K562 (cell line): Measurements from ENCODE around the gene ATXN1. TPM values are rescaled to one million over a fixed set of nuclear protein-coding genes. Genes with fewer than 3 reads are reported as not detected.

Experiments
- ATF7 ChIP-seq: fragments of 450-650 bp; IDR thresholded peaks from 2 replicates; pipeline ENCODE4 v1.7.1; 2014; ENCODE audit warnings: mild to moderate bottlenecking, moderate library complexity
- CAMTA2 ChIP-seq: fragments of 250-450 bp; sonication (Bioruptor Pico); conservative IDR thresholded peaks from 2 replicates; pipeline ENCODE4 v1.5.1; 2022
- CCNT2 ChIP-seq: IDR thresholded peaks from 2 replicates; pipeline ENCODE4 v1.6.1; 2011; ENCODE audit warnings: borderline replicate concordance, low read depth, mild to moderate bottlenecking, moderate library complexity, mixed read lengths, low read length; ENCODE audit not compliant: insufficient read length; ENCODE audit errors: extremely low read depth
- CEBPG ChIP-seq, 3 experiments: fragments of 200-800 bp in 1 of 3; sonication (Bioruptor generic) in 1 of 3; sonication (generic) in 1 of 3; formaldehyde crosslinking in 1 of 3; IDR thresholded peaks in 2 of 3; conservative IDR thresholded peaks in 1 of 3; 2 replicates each; pipeline versions ENCODE4 v1.6.1 to v1.8.0; 2016 to 2022; ENCODE audit warnings: missing compliant biosample characterization in 2 of 3, missing genetic modification characterization in 2 of 3, mild to moderate bottlenecking in 1 of 3, missing genetic modification reagents in 1 of 3
- FOXJ3 ChIP-seq: sonication (generic); formaldehyde crosslinking; IDR thresholded peaks from 2 replicates; pipeline ENCODE4 v1.4.0; 2020; ENCODE audit warnings: mild to moderate bottlenecking, missing genetic modification reagents
- FOXM1 ChIP-seq, 2 experiments: fragments of 450-650 bp in 1 of 2; sonication (generic) in 1 of 2; formaldehyde crosslinking in 1 of 2; IDR thresholded peaks; 2 replicates each; pipeline versions ENCODE4 v1.6.1 to v1.9.0; 2017 to 2022; ENCODE audit warnings: low read depth in 2 of 2, mild to moderate bottlenecking in 2 of 2, missing genetic modification reagents in 1 of 2, moderate library complexity in 1 of 2
- KAT2B ChIP-seq: IDR thresholded peaks from one replicate; pipeline ENCODE4 v1.6.1; 2012; ENCODE audit warnings: low read depth, mild to moderate bottlenecking, control low read depth, inconsistent platforms, low read length, moderate library complexity
- KLF16 ChIP-seq: IDR thresholded peaks from 2 replicates; pipeline ENCODE4 v1.6.1; 2016; ENCODE audit warnings: antibody characterized with exemption
- MAFK ChIP-seq: IDR thresholded peaks from 2 replicates; pipeline ENCODE4 v1.6.1; 2011; ENCODE audit warnings: low read length, improper control_type of control experiment
- MTF1 ChIP-seq: fragments of 250-450 bp; sonication (Bioruptor Pico); IDR thresholded peaks from 2 replicates; pipeline ENCODE4 v1.9.0; 2021; ENCODE audit warnings: moderate library complexity, mild to moderate bottlenecking, inconsistent platforms, borderline replicate concordance
- OTX1 ChIP-seq: fragments of 450-650 bp; formaldehyde crosslinking; IDR thresholded peaks from 2 replicates; pipeline ENCODE4 v1.4.0; 2022; ENCODE audit warnings: mild to moderate bottlenecking
- PRMT5 ChIP-seq: sonication (generic); formaldehyde crosslinking; IDR thresholded peaks from 2 replicates; pipeline ENCODE4 v1.5.0; 2020; ENCODE audit warnings: missing genetic modification reagents
- RAD21 ChIP-seq, 2 experiments: fragments of 250-450 bp in 1 of 2; fragments of 450-650 bp in 1 of 2; sonication (Bioruptor Pico) in 1 of 2; formaldehyde crosslinking in 1 of 2; IDR thresholded peaks in 1 of 2; conservative IDR thresholded peaks in 1 of 2; 2 replicates each; pipeline versions ENCODE4 v1.4.0 to v1.8.0; 2020 to 2022; ENCODE audit warnings: mild to moderate bottlenecking in 2 of 2, moderate library complexity in 1 of 2
- SNIP1 ChIP-seq: fragments of 450-650 bp; IDR thresholded peaks from 2 replicates; pipeline ENCODE4 v1.7.1; 2017; ENCODE audit warnings: low read depth, mild to moderate bottlenecking
- SREBF2 ChIP-seq: sonication (generic); formaldehyde crosslinking; IDR thresholded peaks from 2 replicates; pipeline ENCODE4 v1.4.0; 2020; ENCODE audit warnings: mild to moderate bottlenecking, missing genetic modification reagents
- STAT5B ChIP-seq: fragments of 250-450 bp; sonication (Bioruptor Pico); IDR thresholded peaks from 2 replicates; pipeline ENCODE4 v1.8.0; 2021; ENCODE audit warnings: mild to moderate bottlenecking, inconsistent platforms
- U2AF2 ChIP-seq: fragments of 200-400 bp; formaldehyde crosslinking; optimal IDR thresholded peaks from 2 replicates; pipeline ENCODE3; 2017; ENCODE audit warnings: low read depth, mild to moderate bottlenecking, low read length
- ZKSCAN1 ChIP-seq: fragments of 150-350 bp; IDR thresholded peaks from 2 replicates; pipeline ENCODE4 v1.6.1; 2016; ENCODE audit warnings: low read depth, low read length
- ZNF347 ChIP-seq: fragments of 450-650 bp; formaldehyde crosslinking; IDR thresholded peaks from 2 replicates; pipeline ENCODE4 v1.4.0; 2020; ENCODE audit warnings: low read depth, mild to moderate bottlenecking, moderate library complexity
- polyA plus RNA-seq, 8 experiments: library from polyadenylated mRNA; depleted of rRNA in 4 of 8; stranded (reverse) in 5 of 8; unstranded in 3 of 8; fragments of >200 nt; fragmentation: Nextera tagmentation in 2 of 8; fragmentation: Illumina TruSeq in 1 of 8; extraction: Ambion mirVana in 2 of 8; extraction: Trizol in 1 of 8; gene quantifications; 2 replicates each; pipeline versions ENCODE4 v1.2.1 to v1.2.3, GENCODE V29; 2011 to 2014; ENCODE audit warnings: inconsistent platforms in 1 of 8, missing spikeins in 1 of 8
- total RNA-seq, 7 experiments: library from RNA; depleted of rRNA in 6 of 7; stranded (reverse); fragments of >200 nt in 6 of 7; fragmentation: Illumina TruSeq in 2 of 7; extraction: Trizol in 2 of 7; gene quantifications; 2 replicates each; pipeline versions ENCODE4 v1.2.1 to v1.2.3, GENCODE V29; 2011 to 2021; ENCODE audit warnings: low replicate concordance in 1 of 7
- TF ChIP-seq, protein P1 (sequence below): IDR thresholded peaks from 2 replicates; pipeline ENCODE4 v1.6.1; 2011; ENCODE audit warnings: borderline replicate concordance, low read depth, mild to moderate bottlenecking, moderate library complexity, low read length; ENCODE audit not compliant: insufficient read depth, poor library complexity, severe bottlenecking
- TF ChIP-seq, protein P2 (sequence below): fragments of 450-650 bp; formaldehyde crosslinking; IDR thresholded peaks from 2 replicates; pipeline ENCODE4 v1.4.0; 2022; ENCODE audit warnings: missing genetic modification characterization
- TF ChIP-seq, protein P3 (sequence below): fragments of 450-650 bp; formaldehyde crosslinking; IDR thresholded peaks from 2 replicates; pipeline ENCODE4 v1.4.0; 2020; ENCODE audit warnings: mild to moderate bottlenecking, moderate library complexity

ATXN1 gene
- total and polyA plus RNA-seq, 9 of the 15 experiments (the other 6 are each of a cell fraction or from before 2014, with no cell fraction given), result under 0.01 to 1.2 (median 0.58) TPM

DNA sequence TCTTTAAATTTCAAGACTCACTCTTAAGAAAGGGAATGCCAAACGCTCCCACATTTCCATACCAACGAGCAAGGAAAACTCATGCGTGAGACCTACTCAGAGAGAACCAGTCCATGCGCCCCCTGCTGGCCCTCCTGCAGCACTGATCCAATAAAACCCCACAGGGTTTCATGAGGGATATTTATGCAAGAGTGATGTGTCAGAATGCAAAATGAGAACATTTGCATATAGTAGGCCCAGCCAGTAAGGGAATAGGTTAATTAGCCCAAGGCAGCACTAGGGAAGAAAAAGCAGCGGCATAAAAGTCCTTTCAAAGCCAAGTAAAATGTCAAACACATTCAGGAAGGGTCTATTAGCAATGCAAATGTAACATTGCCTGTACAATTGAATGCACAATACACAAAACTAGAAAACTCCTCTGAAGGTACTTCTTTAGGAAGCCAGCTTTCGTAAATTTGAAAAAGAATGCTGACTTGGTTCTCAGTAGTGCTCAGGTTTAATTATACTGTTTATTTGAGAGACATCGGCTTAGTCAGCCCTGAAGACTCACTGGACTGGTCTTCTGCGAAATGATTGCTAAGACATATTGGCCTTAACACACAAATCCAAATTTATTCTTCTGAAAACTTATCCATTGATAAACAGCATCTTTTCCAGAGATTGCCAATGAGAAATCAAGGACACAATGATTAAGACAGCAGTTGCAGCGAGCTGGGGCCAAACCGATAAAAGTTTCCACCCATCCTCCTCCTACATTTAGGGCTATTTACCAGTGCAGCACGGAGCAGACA lies 429.7 kb downstream of the ATXN1 start (continued):
- TF ChIP-seq, protein P1, sequence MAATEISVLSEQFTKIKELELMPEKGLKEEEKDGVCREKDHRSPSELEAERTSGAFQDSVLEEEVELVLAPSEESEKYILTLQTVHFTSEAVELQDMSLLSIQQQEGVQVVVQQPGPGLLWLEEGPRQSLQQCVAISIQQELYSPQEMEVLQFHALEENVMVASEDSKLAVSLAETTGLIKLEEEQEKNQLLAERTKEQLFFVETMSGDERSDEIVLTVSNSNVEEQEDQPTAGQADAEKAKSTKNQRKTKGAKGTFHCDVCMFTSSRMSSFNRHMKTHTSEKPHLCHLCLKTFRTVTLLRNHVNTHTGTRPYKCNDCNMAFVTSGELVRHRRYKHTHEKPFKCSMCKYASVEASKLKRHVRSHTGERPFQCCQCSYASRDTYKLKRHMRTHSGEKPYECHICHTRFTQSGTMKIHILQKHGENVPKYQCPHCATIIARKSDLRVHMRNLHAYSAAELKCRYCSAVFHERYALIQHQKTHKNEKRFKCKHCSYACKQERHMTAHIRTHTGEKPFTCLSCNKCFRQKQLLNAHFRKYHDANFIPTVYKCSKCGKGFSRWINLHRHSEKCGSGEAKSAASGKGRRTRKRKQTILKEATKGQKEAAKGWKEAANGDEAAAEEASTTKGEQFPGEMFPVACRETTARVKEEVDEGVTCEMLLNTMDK, result peak; percentile 77
- TF ChIP-seq ZNF347 (CRISPR knock-in tag) (no peak), SREBF2 (CRISPR knock-in tag) (no peak), U2AF2 (no peak), RAD21 (CRISPR knock-in tag; conservative IDR thresholded peaks at IDR 0.05 in 1 of 2, IDR thresholded peaks at IDR 0.05 in 1 of 2) (peak; percentile 52 to 82), STAT5B (CRISPR knock-in tag) (no peak), PRMT5 (no peak), KAT2B (no peak), SNIP1 (no peak), ZKSCAN1 (peak; percentile 79), CAMTA2 (CRISPR knock-in tag) (no peak), MAFK (0 out of 2 replicates have a peak, but pooled peaks have one; percentile 11), FOXJ3 (CRISPR knock-in tag) (no peak), CEBPG (CRISPR knock-in tag; IDR thresholded peaks at IDR 0.05) (peak; percentile 39; the same call in 1 of the 2 replicates), CEBPG (tag; conservative IDR thresholded peaks at IDR 0.05 in 1 of 2, IDR thresholded peaks at IDR 0.05 in 1 of 2) (peak in 1 of 2 experiments; percentile 35; a peak in 2 of 4 replicates), KLF16 (peak; percentile 58), FOXM1 (IDR thresholded peaks at IDR 0.05; ENCODE audit: low read depth) (no peak), FOXM1 (CRISPR knock-in tag; IDR thresholded peaks at IDR 0.05; ENCODE audit: low read depth) (no peak), ATF7 (0 out of 2 replicates have a peak, but pooled peaks have one; percentile 10), MTF1 (CRISPR knock-in tag) (no peak), OTX1 (CRISPR knock-in tag) (no peak), CCNT2 (no peak)
- TF ChIP-seq, protein P2, sequence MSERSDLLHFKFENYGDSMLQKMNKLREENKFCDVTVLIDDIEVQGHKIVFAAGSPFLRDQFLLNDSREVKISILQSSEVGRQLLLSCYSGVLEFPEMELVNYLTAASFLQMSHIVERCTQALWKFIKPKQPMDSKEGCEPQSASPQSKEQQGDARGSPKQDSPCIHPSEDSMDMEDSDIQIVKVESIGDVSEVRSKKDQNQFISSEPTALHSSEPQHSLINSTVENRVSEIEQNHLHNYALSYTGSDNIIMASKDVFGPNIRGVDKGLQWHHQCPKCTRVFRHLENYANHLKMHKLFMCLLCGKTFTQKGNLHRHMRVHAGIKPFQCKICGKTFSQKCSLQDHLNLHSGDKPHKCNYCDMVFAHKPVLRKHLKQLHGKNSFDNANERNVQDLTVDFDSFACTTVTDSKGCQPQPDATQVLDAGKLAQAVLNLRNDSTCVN (CRISPR knock-in tag), result no peak
- TF ChIP-seq, protein P3, sequence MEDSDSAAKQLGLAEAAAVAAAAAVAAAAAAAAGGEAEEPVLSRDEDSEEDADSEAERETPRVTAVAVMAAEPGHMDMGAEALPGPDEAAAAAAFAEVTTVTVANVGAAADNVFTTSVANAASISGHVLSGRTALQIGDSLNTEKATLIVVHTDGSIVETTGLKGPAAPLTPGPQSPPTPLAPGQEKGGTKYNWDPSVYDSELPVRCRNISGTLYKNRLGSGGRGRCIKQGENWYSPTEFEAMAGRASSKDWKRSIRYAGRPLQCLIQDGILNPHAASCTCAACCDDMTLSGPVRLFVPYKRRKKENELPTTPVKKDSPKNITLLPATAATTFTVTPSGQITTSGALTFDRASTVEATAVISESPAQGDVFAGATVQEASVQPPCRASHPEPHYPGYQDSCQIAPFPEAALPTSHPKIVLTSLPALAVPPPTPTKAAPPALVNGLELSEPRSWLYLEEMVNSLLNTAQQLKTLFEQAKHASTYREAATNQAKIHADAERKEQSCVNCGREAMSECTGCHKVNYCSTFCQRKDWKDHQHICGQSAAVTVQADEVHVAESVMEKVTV (CRISPR knock-in tag), result peak; percentile 48; the same call in 1 of the 2 replicates
